ENCODE measurements around the gene EXTL2. TPM values are rescaled to one million over a fixed set of nuclear protein-coding genes. Genes with fewer than 3 reads are reported as not detected.

Gene EXTL2
- total and polyA plus RNA-seq, 9 of the 15 experiments (the other 6 are each of a cell fraction or from before 2014, with no cell fraction given): 8.5 to 40.7 (median 26.0) TPM

DNA sequence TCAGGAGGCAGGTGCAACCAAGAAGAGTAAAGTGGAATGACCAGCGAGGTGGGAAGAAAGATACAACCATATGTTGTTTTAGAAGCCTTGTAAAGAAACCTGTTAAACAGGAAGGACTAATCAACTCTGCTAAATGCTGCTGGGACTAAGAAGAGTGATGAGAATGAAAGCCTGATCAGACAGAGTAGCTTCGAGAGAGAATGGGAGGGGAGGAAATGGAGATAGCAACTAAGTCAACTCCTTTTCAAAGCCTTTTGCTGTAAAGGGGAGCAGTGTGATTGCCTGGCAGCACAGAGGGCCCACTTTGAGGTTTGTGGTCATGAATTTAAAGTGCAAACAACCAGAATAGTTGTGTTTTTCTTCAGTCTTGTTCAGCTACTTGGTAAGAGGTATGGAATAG is 32.6 kb upstream of the EXTL2 start:
- Histone ChIP-seq H3K9me3 (replicated peaks; ENCODE audit: control insufficient read depth, insufficient read depth, low read depth, low read length) (no peaks in the 10 kb centered on the region), H3K4me1 (replicated peaks in 1 of 2; ENCODE audit: control insufficient read depth in 2 of 2, insufficient read depth in 2 of 2, low read length in 2 of 2) (no peaks in the 10 kb centered on the region), H3K4me3 (no peak overlapping the region), H3K27me3 (ENCODE audit: control insufficient read depth in 2 of 2, insufficient read depth in 2 of 2, low read length in 2 of 2) (no peaks in the 10 kb centered on the region), H3K36me3 (ENCODE audit: control insufficient read depth, insufficient read depth, low read length) (peaks cover 56% of the 10 kb centered on the region), H3K9ac (ENCODE audit: insufficient read depth in 1 of 2, low read depth in 2 of 2, low read length in 2 of 2) (no peak overlapping the region), H2AFZ (ENCODE audit: low read depth, low read length) (no peak overlapping the region), H3K27ac (ENCODE audit: extremely low read depth, low read depth, low read length) (peak overlapping the region; percentile 35; the same call in 1 of the 3 replicates), H3K9me1 (ENCODE audit: control insufficient read depth, insufficient read depth, low read length) (no peaks in the 10 kb centered on the region), H3K79me2 (ENCODE audit: control insufficient read depth, insufficient read depth, low read length) (no peaks in the 10 kb centered on the region), H4K20me1 (replicated peaks; ENCODE audit: control insufficient read depth, insufficient read depth, low read length) (no peaks in the 10 kb centered on the region), H3K4me2 (ENCODE audit: insufficient read depth, low read length) (no peak overlapping the region)
- TF ChIP-seq SMAD3 (CRISPR knock-in tag; conservative IDR thresholded peaks at IDR 0.05): no peak
- no peak for TF ChIP-seq PPARD (CRISPR knock-in tag; IDR thresholded peaks at IDR 0.05)
- TF ChIP-seq, protein P1, sequence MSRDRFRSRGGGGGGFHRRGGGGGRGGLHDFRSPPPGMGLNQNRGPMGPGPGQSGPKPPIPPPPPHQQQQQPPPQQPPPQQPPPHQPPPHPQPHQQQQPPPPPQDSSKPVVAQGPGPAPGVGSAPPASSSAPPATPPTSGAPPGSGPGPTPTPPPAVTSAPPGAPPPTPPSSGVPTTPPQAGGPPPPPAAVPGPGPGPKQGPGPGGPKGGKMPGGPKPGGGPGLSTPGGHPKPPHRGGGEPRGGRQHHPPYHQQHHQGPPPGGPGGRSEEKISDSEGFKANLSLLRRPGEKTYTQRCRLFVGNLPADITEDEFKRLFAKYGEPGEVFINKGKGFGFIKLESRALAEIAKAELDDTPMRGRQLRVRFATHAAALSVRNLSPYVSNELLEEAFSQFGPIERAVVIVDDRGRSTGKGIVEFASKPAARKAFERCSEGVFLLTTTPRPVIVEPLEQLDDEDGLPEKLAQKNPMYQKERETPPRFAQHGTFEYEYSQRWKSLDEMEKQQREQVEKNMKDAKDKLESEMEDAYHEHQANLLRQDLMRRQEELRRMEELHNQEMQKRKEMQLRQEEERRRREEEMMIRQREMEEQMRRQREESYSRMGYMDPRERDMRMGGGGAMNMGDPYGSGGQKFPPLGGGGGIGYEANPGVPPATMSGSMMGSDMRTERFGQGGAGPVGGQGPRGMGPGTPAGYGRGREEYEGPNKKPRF (IDR thresholded peaks at IDR 0.05; ENCODE audit: low read depth, low read length): no peak
- TF ChIP-seq RFX7 (CRISPR knock-in tag; IDR thresholded peaks at IDR 0.05): no peak
- TF ChIP-seq CCNT2 (IDR thresholded peaks at IDR 0.05; ENCODE audit: borderline replicate concordance, extremely low read depth, insufficient read length, low read depth, low read length): no peak
- TF ChIP-seq MCM3 (IDR thresholded peaks at IDR 0.05): no peak
- TF ChIP-seq HMGN3 (IDR thresholded peaks at IDR 0.05; ENCODE audit: borderline replicate concordance, extremely low read depth, insufficient read length, low read depth, low read length): no peak
- TF ChIP-seq BACH1 (tag; IDR thresholded peaks at IDR 0.05): no peak
- TF ChIP-seq, protein P2, sequence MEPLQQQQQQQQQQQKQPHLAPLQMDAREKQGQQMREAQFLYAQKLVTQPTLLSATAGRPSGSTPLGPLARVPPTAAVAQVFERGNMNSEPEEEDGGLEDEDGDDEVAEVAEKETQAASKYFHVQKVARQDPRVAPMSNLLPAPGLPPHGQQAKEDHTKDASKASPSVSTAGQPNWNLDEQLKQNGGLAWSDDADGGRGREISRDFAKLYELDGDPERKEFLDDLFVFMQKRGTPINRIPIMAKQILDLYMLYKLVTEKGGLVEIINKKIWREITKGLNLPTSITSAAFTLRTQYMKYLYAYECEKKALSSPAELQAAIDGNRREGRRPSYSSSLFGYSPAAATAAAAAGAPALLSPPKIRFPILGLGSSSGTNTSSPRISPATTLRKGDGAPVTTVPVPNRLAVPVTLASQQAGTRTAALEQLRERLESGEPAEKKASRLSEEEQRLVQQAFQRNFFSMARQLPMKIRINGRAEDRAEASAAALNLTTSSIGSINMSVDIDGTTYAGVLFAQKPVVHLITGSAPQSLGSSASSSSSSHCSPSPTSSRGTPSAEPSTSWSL (CRISPR knock-in tag; IDR thresholded peaks at IDR 0.05; ENCODE audit: borderline replicate concordance): no peak
- TF ChIP-seq MTA3 (IDR thresholded peaks at IDR 0.05; ENCODE audit: borderline replicate concordance): no peak
- no peak for TF ChIP-seq ZNF165 (CRISPR knock-in tag; IDR thresholded peaks at IDR 0.05; ENCODE audit: borderline replicate concordance)
- TF ChIP-seq C11orf30 (IDR thresholded peaks at IDR 0.05; ENCODE audit: low read depth): no peak
- TF ChIP-seq RAD21 (CRISPR knock-in tag; conservative IDR thresholded peaks at IDR 0.05 in 1 of 2, IDR thresholded peaks at IDR 0.05 in 1 of 2): no peak
- FAIRE-seq: no peak
- no peak for DNase-seq (ENCODE audit: extremely low read depth in 1 of 4, low spot score in 3 of 4)
- ChIA-PET POLR2A (no interaction called here), CTCF (ENCODE audit: low intra/inter-chr PET ratio) (no interaction called here)
- in situ Hi-C loops (cut with MboI): no loop called here
- no peak for ATAC-seq
- BruUV-seq (replicated peaks): no TSS peak
- WGBS (ENCODE audit: insufficient coverage, low coverage, missing lambda C conversion rate): 52% methylated on average over 2 of the region's 2 CpGs
- intact Hi-C loops (cut with micrococcal nuclease): loop anchor here (5.0 kb wide), 1 partner anchor 210 kb away; no protein-coding TSS in a partner anchor
